A673 (cell line): ENCODE results near the gene WASF2.

Experiments
- CTCF ChIP-seq: fragments of 300-800, 200-600 bp; sonication (generic); conservative IDR thresholded peaks from 2 replicates; pipeline ENCODE4 v1.5.1; 2017; ENCODE audit warnings: low read depth, mild to moderate bottlenecking, antibody characterized with exemption, low read length, moderate library complexity, mixed read lengths
- EZH2 ChIP-seq: fragments of 200-600 bp; sonication (generic); IDR thresholded peaks from 2 replicates; pipeline ENCODE4 v1.6.1; 2017; ENCODE audit warnings: borderline replicate concordance, low read depth, mild to moderate bottlenecking, mixed read lengths, antibody characterized with exemption, low read length; ENCODE audit not compliant: poor library complexity, severe bottlenecking

- TF ChIP-seq CTCF (no peak), EZH2 (no peak)
Observed at GRCh38 chr1:27380766-27381733, 108.9 kb downstream of the WASF2 start.
